ENCODE results near the gene RIN1. TPM values are rescaled to one million over a fixed set of nuclear protein-coding genes. Genes with fewer than 3 reads are reported as not detected.

The RIN1 gene
- total and polyA plus RNA-seq, 2 of the 13 experiments (the other 11 are each of a cell fraction or from before 2014, with no cell fraction given): 2.4 to 4.1 TPM

DNA sequence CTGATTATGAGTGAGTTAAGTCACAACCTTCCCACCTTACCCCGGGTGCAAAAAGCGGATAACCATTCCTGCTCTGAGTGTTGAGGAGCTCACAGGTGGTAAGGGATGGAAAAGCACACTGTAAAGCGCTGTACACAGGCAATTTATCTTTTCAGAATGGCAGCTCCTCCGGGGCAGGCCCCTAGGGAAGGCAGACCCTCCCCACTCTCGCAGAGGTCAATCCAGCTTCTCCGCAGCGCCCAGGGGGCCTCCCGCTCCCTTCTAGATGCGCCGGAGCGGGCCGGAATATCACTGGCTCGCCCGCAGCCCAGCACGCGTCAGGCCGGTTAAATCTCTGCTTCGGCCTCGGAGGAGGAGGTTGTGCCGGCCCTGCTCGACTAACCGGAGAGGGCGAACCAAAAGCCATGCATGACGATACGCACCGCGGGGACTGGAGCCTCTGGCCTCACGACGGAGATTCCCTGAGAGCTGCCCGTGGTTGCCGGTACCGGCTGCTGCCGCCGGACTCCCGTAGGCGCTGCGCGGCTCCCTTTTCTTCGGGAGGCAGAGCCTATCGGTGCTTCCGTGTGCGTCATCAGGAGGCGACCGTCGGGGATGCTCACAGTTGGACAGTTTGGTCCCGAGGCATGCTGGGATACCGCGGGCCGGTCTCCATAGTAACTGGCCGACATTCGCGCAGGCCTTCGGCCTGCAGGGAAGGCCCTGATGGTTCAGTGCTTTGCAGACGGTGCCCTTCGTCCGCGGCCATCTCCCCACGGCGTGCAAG lies 8.5 kb upstream of the RIN1 start, which contains the start of gene BRMS1 (continued):
- TF ChIP-seq, protein P1, sequence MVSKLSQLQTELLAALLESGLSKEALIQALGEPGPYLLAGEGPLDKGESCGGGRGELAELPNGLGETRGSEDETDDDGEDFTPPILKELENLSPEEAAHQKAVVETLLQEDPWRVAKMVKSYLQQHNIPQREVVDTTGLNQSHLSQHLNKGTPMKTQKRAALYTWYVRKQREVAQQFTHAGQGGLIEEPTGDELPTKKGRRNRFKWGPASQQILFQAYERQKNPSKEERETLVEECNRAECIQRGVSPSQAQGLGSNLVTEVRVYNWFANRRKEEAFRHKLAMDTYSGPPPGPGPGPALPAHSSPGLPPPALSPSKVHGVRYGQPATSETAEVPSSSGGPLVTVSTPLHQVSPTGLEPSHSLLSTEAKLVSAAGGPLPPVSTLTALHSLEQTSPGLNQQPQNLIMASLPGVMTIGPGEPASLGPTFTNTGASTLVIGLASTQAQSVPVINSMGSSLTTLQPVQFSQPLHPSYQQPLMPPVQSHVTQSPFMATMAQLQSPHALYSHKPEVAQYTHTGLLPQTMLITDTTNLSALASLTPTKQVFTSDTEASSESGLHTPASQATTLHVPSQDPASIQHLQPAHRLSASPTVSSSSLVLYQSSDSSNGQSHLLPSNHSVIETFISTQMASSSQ (IDR thresholded peaks at IDR 0.05; ENCODE audit: low read depth): no peak
- TF ChIP-seq, protein P1 (CRISPR knock-in tag; IDR thresholded peaks at IDR 0.05; ENCODE audit: borderline replicate concordance): peak; percentile 64; the same call in 1 of the 2 replicates
- TF ChIP-seq GFI1 (CRISPR knock-in tag; IDR thresholded peaks at IDR 0.05; ENCODE audit: borderline replicate concordance) (peak; percentile 92), ZSCAN29 (CRISPR knock-in tag; conservative IDR thresholded peaks at IDR 0.05) (0 out of 2 replicates have a peak, but pooled peaks have one; percentile 45), AHR (CRISPR knock-in tag; IDR thresholded peaks at IDR 0.05) (0 out of 2 replicates have a peak, but pooled peaks have one; percentile 34), ZNF761 (CRISPR knock-in tag; conservative IDR thresholded peaks at IDR 0.05) (0 out of 2 replicates have a peak, but pooled peaks have one; percentile 63), MEIS2 (CRISPR knock-in tag; IDR thresholded peaks at IDR 0.05) (peak; percentile 57; the same call in 1 of the 2 replicates), DPF2 (CRISPR knock-in tag; IDR thresholded peaks at IDR 0.05; ENCODE audit: borderline replicate concordance, low read depth) (0 out of 2 replicates have a peak, but pooled peaks have one; percentile 41), HNRNPLL (IDR thresholded peaks at IDR 0.05; ENCODE audit: low read depth, low read length, poor library complexity, severe bottlenecking) (peak; percentile 91), GABPA (IDR thresholded peaks at IDR 0.05; ENCODE audit: low read depth, low read length) (no peak), GABPA (CRISPR knock-in tag; IDR thresholded peaks at IDR 0.05; ENCODE audit: low read depth) (peak; percentile 79), GATAD1 (CRISPR knock-in tag; IDR thresholded peaks at IDR 0.05) (peak; percentile 99), PHF8 (CRISPR knock-in tag; IDR thresholded peaks at IDR 0.05) (peak; percentile 90), CHD4 (IDR thresholded peaks at IDR 0.05; ENCODE audit: borderline replicate concordance, low read length) (no peak), ZFY (CRISPR knock-in tag; IDR thresholded peaks at IDR 0.05) (peak; percentile 95), HOXA5 (CRISPR knock-in tag; IDR thresholded peaks at IDR 0.05) (peak; percentile 46; the same call in 1 of the 2 replicates), FOSL2 (CRISPR knock-in tag; IDR thresholded peaks at IDR 0.05) (peak; percentile 57), PITX1 (CRISPR knock-in tag; IDR thresholded peaks at IDR 0.05) (peak; percentile 58; the same call in 1 of the 2 replicates)
- TF ChIP-seq, protein P2, sequence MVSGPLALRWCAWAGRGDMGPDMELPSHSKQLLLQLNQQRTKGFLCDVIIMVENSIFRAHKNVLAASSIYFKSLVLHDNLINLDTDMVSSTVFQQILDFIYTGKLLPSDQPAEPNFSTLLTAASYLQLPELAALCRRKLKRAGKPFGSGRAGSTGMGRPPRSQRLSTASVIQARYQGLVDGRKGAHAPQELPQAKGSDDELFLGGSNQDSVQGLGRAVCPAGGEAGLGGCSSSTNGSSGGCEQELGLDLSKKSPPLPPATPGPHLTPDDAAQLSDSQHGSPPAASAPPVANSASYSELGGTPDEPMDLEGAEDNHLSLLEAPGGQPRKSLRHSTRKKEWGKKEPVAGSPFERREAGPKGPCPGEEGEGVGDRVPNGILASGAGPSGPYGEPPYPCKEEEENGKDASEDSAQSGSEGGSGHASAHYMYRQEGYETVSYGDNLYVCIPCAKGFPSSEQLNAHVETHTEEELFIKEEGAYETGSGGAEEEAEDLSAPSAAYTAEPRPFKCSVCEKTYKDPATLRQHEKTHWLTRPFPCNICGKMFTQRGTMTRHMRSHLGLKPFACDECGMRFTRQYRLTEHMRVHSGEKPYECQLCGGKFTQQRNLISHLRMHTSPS (CRISPR knock-in tag; IDR thresholded peaks at IDR 0.05; ENCODE audit: low read depth): no peak
- TF ChIP-seq, protein P3, sequence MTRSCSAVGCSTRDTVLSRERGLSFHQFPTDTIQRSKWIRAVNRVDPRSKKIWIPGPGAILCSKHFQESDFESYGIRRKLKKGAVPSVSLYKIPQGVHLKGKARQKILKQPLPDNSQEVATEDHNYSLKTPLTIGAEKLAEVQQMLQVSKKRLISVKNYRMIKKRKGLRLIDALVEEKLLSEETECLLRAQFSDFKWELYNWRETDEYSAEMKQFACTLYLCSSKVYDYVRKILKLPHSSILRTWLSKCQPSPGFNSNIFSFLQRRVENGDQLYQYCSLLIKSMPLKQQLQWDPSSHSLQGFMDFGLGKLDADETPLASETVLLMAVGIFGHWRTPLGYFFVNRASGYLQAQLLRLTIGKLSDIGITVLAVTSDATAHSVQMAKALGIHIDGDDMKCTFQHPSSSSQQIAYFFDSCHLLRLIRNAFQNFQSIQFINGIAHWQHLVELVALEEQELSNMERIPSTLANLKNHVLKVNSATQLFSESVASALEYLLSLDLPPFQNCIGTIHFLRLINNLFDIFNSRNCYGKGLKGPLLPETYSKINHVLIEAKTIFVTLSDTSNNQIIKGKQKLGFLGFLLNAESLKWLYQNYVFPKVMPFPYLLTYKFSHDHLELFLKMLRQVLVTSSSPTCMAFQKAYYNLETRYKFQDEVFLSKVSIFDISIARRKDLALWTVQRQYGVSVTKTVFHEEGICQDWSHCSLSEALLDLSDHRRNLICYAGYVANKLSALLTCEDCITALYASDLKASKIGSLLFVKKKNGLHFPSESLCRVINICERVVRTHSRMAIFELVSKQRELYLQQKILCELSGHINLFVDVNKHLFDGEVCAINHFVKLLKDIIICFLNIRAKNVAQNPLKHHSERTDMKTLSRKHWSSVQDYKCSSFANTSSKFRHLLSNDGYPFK (CRISPR knock-in tag; IDR thresholded peaks at IDR 0.05; ENCODE audit: borderline replicate concordance): peak; percentile 91

Measured in HepG2 (cell line).